Embryonic facial prominence (tissue), 1 donor: ENCODE results near the gene EBLN2.
A peak's percentile ranks its signal among the peaks of the same experiment; 100 is the strongest.

Experiments used
- DNase-seq: peaks from one replicate; pipeline ENCODE4 v3.0.0-alpha.2; 2016; ENCODE audit errors: extremely low spot score

EBLN2 gene

GRCh38 chr3:73061416-73061815 lies at the start of gene EBLN2:
EBLN2 (plus strand) TSS chr3:73061659; CDS start chr3:73062082, 423 bp downstream.
- no peak for DNase-seq

DNA sequence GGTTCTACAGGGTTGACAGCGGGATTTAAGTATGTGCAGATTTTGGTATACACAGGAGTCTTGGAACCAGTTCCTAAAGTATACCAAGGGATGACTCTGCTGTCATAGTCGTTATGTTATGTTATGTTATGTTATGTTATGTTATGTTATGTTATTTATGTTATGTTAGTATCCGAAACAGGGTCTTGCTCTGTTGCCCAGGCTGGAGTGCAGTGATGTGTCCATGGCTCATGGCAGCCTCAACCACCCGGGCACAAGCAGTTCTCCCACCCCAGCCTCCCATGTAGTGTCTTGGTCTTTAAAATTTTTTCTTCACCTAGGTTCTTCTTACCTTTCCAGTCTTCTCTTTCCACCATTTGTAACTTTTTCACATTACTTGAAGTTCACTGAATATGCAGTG lies 43.2 kb upstream of the EBLN2 start:
- no peak for DNase-seq

GRCh38 chr3:73018790-73019441 lies 42.5 kb upstream of the EBLN2 start:
- no peak for DNase-seq

DNA sequence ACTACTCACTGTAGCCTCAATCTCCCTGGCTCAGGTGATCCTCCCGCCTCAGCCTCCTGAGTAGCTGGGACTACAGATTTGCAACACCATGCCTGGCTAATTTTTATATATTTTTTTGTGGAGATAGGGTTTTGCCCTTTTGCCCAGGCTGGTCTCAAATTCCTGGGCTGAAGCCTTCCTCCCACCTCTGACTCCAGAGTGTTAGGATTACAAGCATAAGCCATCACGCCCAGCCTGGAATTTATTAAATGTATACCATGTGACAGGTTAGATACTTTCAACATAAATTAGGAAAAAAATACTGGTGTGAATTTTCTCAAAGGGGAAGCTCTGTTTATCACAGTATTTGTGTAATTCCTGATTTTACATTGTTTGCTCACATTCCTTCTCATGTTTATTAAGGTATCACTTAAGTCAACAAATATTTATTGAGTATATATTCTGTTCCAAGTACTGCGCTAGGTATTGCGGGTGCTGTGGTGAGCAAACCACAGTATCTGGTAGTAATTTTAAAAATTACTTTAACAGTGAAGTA lies 40.1 kb upstream of the EBLN2 start:
- no peak for DNase-seq

DNA sequence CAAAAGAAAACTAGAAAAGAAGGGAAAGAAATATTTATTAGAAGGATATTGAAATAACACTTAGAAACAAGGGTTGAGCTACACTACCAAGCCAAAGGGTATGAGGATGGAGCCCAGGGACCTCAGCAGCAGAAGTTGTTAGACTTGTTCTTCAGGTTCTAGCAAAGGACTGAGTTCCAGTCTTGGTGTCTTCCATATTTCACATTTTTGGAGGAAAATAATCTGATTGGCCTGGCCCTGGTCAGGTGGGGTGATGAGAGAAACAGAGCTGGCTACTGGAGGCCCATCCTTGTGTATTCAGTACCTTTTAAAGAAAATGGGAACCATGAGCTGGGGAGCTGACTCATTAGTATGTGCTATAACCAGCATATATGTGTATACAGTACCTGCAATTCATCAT lies 36.6 kb upstream of the EBLN2 start:
- DNase-seq: no peak

- no peak for DNase-seq
Observed at GRCh38 chr3:73026111-73026759, 35.2 kb upstream of the EBLN2 start.

- DNase-seq: no peak
Observed at GRCh38 chr3:73026760-73027113, 34.7 kb upstream of the EBLN2 start.

- DNase-seq: no peak
Observed at GRCh38 chr3:73028803-73029202, 32.7 kb upstream of the EBLN2 start.

DNA sequence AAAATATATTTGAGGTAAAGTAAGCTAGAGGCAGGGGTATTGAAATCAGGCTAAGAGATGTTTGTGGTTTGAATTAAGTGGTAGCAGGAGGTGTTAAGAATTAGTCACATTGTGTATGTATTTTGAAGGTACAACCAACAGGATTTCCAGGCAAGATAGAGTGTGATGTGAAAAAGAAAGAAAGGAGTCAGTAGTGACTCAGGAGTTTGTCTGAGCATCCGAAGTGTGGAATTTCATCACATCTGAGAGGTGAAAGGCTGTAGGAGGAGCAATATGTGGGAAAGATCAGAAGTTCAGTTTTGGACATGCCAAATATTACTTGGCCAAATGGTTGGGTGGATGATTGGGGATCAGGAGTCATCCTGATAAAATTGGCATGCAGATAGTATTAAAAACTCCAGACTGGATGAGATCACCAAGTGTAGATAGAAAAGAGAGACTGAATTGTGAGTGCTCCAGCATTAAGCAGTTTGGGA lies 32.1 kb upstream of the EBLN2 start:
- DNase-seq: no peak

- no peak for DNase-seq
Observed at GRCh38 chr3:73030073-73030597, 31.3 kb upstream of the EBLN2 start.

GRCh38 chr3:73031573-73032103 lies 29.8 kb upstream of the EBLN2 start:
- no peak for DNase-seq

DNA sequence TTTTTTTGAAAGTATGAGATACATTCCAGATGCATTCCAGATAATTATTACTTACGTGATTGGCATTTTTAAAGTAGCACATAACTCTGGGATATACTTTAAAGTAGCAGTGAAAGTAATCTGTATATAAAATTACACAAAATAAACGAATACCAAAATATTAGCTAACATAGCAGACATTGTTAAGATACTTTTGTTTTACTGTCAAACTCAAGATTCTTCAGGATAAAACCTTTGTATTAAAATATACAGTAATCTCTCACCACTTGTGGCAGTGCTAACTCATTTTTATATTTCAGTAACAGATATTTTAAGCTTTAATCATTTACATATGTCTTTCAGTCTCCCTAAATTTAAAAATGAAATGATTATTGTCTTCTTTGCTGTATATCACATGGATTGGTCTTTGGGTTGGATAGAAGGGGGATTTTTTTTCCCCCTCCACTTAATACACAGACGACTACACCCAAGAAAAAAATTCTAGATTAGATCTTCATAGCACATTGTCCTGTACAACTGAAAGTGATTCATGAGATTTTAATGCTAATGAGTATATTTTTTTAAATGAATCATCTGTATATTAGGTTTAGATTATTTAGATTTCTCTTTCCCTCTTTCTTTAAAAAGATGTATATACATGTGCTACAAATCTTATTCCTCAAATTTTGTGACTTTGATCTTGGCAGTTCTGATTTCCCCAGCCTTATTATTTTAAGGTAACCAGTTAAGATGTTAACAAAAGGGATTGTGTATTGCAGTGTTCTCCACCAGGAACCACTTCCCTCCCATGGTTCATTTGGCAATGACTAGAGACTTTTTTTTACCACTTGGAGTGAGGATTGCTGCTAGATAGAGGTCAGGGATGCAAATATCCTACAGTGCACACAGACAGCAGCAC lies 24.5 kb upstream of the EBLN2 start:
- no peak for DNase-seq

GRCh38 chr3:73041537-73041936 lies 19.9 kb upstream of the EBLN2 start:
- no peak for DNase-seq

GRCh38 chr3:73043414-73043813 lies 18.0 kb upstream of the EBLN2 start:
- no peak for DNase-seq

DNA sequence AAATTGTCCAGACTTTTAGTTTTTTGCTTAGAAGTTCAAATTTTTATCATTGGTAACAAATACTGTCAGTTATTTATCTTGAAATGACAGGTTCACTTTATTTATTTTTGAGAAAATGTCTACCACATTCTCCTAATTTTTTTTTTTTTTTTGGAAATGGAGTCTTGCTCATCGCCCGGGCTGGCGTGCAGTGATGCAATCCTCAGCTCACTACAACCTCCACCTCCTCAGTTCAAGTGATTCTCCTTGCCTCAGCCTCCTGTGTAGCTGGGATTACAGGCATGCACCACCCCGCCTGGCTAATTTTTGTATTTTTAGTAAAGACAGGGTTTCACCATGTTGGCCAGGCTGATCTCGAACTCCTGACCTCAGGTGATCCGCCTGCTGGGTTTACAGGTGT lies 16.1 kb upstream of the EBLN2 start:
- DNase-seq: no peak

DNA sequence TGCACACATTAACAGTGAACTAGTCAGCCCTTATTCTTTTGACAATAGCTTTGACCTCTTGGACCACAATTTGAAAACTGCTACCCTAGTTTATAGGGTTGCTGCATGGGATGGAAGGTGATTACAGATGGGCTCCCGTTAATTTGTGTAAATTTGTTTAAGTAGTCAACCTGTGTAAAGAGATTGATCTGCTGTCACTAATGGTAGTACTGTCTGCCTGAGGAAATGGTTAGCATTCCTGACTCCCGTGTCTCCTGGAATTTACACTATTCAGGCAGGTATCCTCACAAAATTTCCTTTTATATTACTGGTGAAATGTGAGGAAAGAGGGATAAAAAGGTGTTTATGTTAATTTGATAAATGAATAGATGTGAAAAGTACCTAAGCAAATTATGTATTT lies 15.3 kb upstream of the EBLN2 start:
- DNase-seq: no peak

DNA sequence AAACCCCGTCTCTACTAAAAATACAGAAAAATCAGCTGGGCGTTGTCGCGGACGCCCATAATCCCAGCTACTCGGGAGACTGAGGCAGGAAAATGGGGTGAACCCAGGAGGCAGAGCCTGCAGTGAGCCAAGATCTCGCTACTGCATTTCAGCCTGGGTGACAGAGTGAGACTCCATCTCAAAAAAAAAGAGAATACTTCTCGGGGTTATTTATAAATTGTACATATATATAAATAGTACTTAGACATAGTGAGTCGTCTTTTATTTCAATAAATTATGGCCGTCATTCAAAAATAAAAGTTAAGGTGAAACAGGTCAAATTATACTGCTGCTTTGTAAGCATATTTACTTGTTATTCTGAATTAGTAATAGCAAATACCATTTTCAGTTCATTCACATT lies 12.1 kb upstream of the EBLN2 start:
- DNase-seq: no peak

- no peak for DNase-seq
Observed at GRCh38 chr3:73052857-73053256, 8.6 kb upstream of the EBLN2 start.

GRCh38 chr3:73055583-73055982 lies 5.9 kb upstream of the EBLN2 start:
- no peak for DNase-seq

DNA sequence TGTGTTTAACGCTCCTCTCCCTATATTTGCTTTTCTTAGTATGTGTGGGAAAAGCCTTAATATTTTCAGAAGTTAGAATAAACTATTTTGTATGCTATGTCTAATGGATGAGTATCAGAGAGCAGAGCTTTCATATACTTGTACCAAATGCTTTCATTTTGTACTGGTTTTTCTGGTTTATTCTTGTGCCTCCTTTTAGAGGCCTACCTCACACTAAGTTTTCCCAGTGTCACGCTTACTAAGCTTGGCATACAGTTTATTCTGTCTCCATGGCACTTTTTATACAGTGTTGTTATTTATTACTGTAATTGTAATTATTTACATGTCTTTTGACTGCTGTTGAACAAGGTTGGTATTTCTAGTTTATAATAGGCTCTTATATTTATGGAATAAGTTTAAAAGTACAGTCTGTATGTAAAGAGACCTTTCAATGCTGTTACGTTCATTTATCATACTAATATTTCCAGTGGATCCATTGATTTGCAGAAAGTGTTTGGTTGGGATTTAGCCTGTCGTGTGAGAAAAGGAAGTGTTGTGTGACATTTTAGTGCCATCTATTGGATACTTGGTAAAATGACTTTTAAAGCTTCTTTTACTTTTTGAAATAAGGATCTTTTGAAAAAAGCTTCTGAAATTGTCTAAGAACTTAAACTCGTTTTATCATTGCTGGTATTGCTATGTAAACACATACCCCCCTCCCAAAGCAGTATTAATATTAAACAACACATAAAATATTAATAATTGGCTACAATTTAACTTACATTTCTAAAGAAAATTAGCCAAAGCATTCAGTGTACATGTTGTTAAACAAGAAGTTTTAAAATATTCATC lies 5.2 kb upstream of the EBLN2 start:
- peak; percentile 45 for DNase-seq

GRCh38 chr3:73056845-73057150 lies 4.7 kb upstream of the EBLN2 start:
- DNase-seq: no peak
